ENCODE data around the gene COQ2.
A peak's percentile ranks its signal among the peaks of the same experiment; 100 is the strongest.

Gene COQ2

DNA sequence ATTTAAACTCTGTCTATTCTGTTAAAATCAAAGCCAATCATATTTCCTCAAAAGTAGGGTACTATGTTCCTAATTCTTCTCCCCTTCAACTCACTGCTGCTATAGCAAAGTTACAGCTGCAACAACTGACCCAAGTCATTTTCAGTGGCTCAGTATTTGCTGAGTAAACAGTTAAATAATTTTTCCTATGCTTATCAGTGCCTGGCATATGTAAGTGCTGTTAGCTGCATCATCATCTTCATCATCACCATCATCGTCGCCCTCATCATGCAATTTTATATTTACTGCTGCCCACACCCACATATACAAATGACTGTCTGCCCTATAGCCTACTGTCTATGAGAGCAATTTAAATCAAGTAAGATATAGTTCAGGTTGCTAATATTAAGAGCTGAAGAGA, 21.9 kb downstream of the COQ2 start:
- H3K27ac ChIP-seq: no peak overlapping the region
- CTCF ChIA-PET: interaction anchor here (0.6 kb wide), 1 partner anchor 11 kb away, joined by 3 read pairs; no protein-coding TSS in a partner anchor
- no peak for DNase-seq (ENCODE audit: low spot score)
- TF ChIP-seq, protein P1, sequence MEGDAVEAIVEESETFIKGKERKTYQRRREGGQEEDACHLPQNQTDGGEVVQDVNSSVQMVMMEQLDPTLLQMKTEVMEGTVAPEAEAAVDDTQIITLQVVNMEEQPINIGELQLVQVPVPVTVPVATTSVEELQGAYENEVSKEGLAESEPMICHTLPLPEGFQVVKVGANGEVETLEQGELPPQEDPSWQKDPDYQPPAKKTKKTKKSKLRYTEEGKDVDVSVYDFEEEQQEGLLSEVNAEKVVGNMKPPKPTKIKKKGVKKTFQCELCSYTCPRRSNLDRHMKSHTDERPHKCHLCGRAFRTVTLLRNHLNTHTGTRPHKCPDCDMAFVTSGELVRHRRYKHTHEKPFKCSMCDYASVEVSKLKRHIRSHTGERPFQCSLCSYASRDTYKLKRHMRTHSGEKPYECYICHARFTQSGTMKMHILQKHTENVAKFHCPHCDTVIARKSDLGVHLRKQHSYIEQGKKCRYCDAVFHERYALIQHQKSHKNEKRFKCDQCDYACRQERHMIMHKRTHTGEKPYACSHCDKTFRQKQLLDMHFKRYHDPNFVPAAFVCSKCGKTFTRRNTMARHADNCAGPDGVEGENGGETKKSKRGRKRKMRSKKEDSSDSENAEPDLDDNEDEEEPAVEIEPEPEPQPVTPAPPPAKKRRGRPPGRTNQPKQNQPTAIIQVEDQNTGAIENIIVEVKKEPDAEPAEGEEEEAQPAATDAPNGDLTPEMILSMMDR (conservative IDR thresholded peaks at IDR 0.05; ENCODE audit: low read depth): no peak
- POLR2A ChIA-PET (ENCODE audit: low non-redundant PET): no interaction called here

DNA sequence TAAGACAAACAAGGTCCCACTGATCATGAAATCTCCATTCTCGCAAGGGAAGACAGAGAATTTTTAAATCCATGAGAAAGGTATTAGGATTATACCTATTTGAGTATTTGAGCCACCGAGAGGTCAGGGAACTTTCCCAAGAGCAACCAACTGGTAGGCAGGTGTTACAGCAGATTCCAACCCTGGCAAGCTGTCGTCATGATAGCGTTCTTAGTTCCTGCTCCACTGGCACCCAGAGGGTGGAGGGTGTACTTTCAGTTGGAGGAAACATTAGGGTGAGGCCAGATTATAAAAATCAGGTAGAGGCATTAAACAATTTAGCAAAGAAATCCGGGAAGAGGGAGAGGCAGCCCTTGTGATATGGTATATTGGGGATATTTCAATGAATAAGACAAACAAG, 23.3 kb downstream of the COQ2 start:
- TF ChIP-seq, protein P1 (conservative IDR thresholded peaks at IDR 0.05; ENCODE audit: low read depth): no peak
- DNase-seq (ENCODE audit: low spot score): no peak
- POLR2A ChIA-PET (ENCODE audit: low non-redundant PET): no interaction called here
- CTCF ChIA-PET: interaction anchor here (0.6 to 2.6 kb wide), 6 partner anchors 75 to 207 kb away, joined by 3 to 20 read pairs (median 4); no protein-coding TSS in a partner anchor
- H3K27ac ChIP-seq: no peak overlapping the region; the same call in 1 of the 2 replicates

DNA sequence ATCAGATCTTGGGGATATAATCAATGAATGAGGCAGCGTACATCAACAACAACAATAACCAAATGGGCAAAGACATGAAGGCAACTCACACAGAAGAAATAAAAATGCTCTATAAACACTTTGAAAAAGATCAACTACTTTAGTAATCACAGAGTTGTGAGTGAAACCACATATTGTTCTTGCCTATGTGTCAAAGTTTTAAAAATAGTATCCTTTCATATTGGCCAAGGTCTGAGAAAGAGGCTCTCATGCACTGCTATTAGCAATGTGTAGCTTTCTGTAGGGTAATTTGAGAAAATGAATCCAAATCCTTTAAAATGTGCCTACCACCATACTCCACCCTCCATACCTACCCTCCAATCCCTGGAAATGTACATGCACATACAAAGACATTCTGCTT, 25.0 kb downstream of the COQ2 start:
- no peak for DNase-seq (ENCODE audit: low spot score)
- TF ChIP-seq, protein P1 (conservative IDR thresholded peaks at IDR 0.05; ENCODE audit: low read depth): no peak
- ChIA-PET POLR2A (ENCODE audit: low non-redundant PET) (no interaction called here), CTCF (interaction anchor here (2.6 kb wide), 1 partner anchor 185 kb away, joined by 20 read pairs; no protein-coding TSS in a partner anchor)
- H3K27ac ChIP-seq: no peak overlapping the region

DNA sequence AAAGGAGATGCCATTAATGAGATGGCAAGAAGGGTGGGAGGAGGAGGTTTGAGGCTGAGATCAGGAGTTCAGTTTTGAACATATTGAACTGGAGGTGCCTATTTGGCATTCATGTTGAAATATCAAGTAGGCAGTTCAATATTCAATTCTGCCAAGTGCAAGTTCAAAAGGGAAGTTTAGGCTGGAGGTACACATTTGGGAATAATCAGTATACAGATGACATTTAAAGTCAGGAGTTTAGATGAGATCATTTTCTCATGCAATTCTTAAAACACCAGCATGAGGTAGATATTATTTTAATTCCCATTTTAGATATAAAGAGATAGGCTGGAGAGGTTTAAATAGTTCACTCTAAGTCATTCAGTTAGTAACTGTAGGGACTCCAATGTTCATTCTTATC, 26.1 kb downstream of the COQ2 start:
- CTCF ChIA-PET: no interaction called here
- no peak overlapping the region for H3K27ac ChIP-seq
- POLR2A ChIA-PET (ENCODE audit: low non-redundant PET): no interaction called here
- DNase-seq (ENCODE audit: low spot score): no peak
- TF ChIP-seq, protein P1 (conservative IDR thresholded peaks at IDR 0.05; ENCODE audit: low read depth): no peak

DNA sequence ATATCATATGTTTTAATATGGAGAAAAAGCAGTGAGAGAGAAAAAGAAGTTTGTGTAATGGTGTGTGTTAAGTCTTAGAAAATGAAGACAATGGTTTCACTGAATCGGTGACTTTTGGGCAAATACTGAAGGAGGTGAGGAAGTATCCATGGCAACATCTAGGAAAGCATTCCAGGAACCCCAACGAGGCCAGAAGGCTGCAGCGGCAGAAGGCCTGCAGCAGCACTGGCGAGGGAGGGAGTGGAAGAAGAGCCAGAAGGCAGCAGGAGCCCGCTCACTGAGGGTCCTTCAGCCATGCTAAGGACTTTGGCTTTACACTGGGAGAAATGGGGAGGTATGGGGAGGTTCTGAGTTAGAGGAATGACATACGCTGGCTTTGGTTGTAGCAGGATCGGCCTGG, 26.8 kb downstream of the COQ2 start:
- ChIA-PET CTCF (interaction anchor here (0.6 kb wide), 1 partner anchor 288 kb away, joined by 3 read pairs; no protein-coding TSS in a partner anchor), POLR2A (ENCODE audit: low non-redundant PET) (no interaction called here)
- peak overlapping the region; percentile 97 for H3K27ac ChIP-seq
- DNase-seq (ENCODE audit: low spot score): no peak
- TF ChIP-seq, protein P1 (conservative IDR thresholded peaks at IDR 0.05; ENCODE audit: low read depth): no peak

DNA sequence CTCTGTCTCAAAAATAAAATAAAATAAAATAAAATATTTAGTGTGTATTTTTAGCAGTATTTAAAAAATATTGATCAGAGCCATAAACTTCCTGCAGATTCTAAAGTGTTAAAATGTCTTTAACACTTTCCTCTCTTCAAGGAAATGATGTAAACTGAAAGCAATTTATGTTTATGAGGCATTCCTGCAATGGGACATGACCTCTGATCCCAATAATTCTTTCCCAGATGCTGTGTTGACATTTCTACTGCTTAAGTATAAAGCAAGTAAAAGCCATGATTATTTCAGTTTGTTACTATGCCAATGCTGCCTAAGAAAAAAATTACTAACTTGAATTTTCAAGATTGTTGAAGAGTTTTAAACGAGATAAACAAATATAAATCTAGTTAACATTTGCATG, 29.0 kb downstream of the COQ2 start:
- TF ChIP-seq, protein P1 (conservative IDR thresholded peaks at IDR 0.05; ENCODE audit: low read depth): no peak
- ChIA-PET CTCF (no interaction called here), POLR2A (ENCODE audit: low non-redundant PET) (no interaction called here)

More for the DNA sequence above, 29.0 kb downstream of the COQ2 start:
- DNase-seq (ENCODE audit: low spot score): peak; percentile 73
- H3K27ac ChIP-seq: peak overlapping the region; percentile 97

All from RWPE1 (cell line).